OCI-M1 (cell line): ENCODE data around the gene UBC.
"Not testable (repeated sequence)": the region's sequence is repeated elsewhere in the genome, so short reads cannot be mapped to it uniquely, and the experiment has no call there.

Experiments used
- DNase-seq: peaks from one replicate; lab custom pipeline; 2025; lab: John Stamatoyannopoulos, UW

The UBC gene

DNA sequence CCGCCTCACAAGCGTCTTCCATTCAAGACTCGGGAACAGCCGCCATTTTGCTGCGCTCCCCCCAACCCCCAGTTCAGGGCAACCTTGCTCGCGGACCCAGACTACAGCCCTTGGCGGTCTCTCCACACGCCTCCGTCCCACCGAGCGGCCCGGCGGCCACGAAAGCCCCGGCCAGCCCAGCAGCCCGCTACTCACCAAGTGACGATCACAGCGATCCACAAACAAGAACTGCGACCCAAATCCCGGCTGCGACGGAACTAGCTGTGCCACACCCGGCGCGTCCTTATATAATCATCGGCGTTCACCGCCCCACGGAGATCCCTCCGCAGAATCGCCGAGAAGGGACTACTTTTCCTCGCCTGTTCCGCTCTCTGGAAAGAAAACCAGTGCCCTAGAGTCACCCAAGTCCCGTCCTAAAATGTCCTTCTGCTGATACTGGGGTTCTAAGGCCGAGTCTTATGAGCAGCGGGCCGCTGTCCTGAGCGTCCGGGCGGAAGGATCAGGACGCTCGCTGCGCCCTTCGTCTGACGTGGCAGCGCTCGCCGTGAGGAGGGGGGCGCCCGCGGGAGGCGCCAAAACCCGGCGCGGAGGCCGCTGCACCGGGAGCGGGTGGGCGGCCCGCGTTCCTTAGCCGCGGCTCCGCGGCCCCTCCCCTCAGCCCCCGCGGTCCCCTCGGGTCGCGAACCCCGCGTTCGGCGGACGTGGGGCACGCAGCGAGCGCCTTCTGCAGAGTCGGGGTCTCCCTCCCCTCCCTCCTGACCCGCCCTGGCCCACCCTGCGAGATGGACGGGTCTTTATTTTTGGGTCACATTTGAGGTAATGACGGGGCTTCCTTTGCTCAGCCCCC is at the start of gene UBC:
UBC (minus strand) TSS at position 259 of the 847 bp plus-strand sequence. CDS start 879 bp downstream, outside the sequence.
- no peak for DNase-seq

DNA sequence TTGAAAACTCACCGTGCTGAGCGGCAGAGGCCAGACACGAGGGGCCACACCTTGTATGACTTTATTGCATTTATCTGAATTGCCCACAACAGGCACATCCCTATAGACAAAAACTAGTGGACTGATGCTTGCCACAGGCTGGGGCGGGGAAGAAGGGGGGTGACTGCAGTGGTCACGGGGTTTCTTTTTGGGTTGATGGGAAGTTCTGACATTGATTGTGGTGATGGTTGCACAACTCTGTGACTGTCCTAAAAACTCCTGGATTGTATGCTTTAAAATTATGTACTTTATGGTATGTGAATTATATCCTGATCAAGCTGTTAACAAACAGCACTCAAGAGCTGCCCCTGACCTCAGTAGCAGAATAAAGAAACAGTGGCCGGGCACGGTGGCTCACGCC is 48.8 kb upstream of the UBC start:
- no peak for DNase-seq

DNA sequence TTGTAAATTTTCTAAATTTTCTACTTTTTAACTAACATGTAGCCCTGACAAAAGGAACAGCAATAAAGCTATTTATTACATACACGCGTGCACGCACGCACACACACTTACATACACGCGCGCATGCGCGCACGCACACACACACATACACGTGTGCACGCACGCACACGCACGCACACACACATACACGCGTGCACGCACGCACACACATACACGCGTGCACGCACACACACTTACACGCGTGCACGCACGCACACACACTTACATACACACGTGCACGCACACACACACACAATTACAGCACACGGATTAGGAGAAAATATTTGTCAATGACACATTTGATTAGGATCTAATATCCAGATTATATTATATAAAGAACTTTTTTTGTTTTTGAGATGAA is 46.6 kb upstream of the UBC start:
- no peak for DNase-seq

DNA sequence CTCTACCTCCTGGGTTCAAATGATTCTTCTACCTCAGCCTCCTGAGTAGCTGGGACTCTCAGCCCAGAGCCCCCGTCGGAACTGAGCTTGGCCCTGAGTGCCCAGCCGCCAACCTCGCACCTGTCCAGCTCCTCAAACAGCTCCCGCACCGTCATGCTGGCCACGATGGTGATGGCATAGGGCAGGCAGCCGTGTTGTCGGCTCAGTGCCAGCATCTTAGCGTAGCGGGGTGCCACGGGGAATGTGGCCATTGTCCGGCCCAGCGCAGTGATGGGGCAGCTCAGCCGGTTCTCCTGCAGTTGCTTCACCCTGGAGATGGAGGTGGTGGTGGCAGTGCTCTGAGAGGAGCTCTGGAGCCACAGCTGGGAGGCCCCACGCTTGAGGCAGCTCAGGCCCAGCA is 42.1 kb upstream of the UBC start:
- DNase-seq: no peak

DNA sequence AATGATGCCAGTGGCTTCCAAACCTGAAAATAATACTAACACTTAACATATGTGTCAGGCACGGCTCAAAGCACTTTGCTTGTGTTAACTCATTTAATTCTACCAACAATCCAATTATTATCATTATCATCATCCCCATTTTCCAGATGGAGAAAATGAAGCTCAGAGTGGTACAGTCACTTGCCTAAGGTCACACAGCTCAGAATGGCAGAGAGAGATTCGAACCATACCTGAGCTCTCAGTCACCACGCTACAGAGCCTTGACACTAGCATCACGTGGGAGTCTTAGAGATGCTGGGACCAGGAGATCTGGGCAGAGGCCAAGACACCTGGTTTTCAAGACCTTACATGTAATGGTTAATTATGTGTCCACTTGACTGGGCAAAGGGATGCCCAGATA is 40.3 kb upstream of the UBC start:
- no peak for DNase-seq

DNA sequence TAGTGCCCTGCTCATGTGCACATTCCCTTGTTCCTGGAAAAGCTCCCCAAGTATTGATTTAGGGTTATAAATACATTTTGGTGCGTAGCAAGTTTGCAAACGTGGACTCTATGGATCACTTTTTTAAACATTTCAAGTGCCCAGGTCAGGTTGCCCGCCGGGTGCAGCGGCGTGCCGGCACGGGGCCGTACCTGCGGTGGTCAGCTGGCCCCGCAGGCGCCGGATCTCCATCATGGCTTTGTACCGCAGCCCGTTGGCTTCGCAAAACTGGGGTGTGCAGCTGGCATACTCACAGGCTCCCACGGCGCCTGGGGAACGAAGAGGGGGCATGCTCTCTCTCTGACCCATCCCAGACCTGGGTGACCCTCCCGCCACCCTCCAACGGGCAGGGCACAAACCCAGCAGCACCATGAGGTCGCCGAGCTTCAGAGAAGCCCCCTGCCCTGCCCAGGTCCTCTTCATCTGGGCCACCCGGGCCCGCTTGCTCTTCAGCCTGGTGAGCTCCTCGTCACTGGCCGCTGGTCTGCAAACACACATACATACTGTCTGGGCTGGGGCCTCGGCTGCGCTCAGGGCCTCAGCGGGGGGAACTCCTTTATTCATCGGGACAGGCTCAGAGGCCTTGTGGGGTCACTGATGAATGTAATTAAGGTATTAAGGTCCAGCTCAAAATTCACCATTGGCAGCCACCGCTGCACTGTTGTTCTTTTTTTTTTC is 39.4 kb upstream of the UBC start:
- no peak for DNase-seq

DNA sequence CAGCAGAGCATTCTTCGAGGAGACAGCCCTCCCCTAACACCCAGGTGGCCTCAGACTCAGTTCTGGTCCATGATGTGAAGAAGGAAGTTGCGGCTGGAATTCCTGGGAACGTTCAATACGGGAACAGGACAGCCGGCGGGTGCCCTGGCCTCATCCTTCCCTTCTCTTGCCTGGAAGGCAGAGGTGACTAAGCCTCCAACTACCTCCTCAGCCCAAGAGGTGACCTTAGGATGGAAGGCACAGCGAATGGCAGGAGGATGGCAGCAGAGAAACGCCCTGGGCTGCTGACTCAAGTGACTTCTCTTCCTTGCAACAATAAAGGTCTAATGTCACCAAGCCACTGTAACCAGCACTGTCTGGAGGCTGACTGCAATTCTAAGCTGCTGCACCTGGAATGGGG is 38.4 kb upstream of the UBC start:
- DNase-seq: no peak

DNA sequence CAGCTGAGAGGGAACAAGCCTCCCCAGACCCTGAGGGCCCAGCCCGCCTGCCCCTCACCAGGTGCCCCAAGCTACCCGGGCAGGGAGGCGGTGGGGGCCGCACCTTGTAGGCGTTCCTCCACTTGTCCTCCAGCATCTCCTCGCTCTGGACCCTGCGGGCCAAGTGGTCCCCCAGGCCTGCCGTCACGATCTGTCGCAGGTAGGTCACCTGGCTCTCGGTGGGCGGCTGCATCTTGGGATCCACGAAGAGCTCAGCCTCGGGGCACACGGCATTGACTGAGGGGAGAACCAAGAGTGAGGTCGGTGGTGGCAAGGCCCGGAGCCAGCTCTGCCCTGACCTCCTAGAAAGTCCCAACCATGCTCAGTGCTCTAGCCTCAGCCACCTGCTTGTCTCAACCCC is 37.8 kb upstream of the UBC start:
- no peak for DNase-seq

DNA sequence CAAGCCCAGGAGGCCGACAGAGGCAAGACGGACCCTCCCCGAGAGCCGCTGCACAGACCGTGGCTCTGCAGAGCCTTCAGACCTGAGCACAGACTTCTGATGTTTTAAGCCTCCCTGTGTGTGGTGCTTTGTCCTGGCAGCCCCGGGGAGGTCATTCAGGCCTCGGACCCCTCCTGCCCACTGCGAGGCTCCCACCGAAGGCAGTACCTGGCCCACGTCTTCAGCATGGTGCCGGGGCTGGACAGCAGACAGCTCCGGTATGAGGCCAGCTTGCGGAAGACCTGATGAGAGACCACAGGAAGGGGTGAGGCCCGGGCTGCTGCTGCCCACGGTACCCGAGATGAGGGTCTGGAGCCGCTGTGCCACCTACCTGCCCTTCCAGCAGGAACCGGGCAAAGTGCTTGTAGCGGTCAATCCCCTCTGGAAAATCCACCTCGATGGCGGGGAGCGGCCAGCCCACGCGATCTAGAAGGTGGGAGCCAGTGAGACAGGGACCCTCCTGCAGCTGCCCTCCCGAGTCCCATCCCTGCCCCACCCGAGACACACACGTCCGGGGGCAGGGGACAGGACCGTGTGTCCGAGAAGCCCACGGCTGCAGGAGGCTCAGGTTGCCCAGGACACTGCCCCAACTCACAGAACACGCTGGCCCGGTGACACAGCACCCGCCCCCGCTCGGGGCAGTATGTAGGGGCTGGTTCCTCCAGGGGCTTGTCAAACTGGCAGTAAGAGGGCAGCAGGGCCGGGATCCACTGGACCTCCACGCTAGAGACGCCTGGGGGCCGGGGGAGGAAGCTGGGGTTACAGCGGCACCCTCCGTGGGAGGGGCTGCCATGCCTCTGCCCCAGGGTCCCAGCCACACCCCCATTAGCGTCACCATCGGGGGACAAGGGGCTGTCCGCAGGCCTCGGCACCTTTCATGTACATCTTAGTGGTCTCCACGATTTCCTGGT is 35.6 kb upstream of the UBC start:
- no peak for DNase-seq

DNA sequence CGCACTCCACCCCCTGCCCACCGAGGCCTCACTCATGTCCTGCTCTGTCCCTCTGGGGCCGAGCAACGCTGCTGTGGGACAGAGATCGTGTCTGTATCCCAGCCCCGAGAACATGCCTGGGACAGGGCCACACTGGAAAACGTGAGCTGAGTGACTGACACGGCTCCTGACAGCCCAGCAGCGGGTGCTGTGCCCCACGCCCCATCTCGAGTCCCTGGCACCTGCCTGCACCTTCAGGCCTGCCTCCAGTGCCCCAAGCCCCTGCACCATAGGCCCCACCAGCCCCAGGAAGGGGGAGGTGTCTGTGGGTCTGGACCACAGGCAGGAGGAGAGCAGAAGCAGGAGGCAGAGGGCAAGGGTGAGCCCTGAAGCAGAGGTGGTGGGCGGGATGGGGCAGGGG is 34.6 kb upstream of the UBC start:
- DNase-seq: no peak

DNA sequence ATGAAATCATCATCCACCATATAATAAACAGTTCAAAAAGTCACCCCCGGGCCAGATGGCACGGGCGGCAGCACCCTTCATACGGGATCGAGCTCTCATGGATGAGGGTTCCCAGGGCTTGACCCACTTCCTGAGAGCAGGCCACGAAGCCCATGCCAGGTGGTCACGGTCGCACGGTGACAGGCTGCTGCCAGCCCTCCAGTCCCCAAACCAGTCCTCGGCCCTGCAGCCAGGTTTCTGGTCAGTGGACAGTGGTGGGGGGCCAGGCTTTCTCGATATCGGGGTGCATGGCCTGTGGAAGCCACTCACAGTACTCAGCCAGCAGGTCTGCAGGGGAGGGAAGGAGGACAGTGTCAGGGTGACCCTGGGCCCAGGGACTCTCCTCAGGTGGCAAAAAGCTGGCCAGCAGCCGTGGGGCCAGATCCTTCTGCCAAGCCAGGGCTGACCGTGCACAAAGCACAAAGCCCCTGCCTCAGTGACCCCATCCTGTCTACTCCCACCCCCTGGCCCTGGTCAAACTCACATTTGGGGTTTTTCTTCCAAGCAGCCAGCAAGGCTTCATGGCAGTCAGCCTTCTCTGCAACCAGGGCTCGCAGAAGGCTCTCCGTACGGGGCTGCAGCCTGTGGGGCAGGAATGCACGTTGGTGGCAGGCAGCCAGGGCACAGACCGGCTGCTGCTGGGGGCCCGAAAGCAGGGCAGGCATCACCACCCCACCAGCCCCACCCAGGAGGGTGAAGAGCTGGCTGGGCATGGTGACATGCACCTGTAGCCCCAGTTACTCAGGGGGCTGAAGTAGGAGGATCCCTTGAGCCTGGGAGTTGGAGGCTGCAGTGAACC is 33.3 kb upstream of the UBC start:
- DNase-seq: no peak

DNA sequence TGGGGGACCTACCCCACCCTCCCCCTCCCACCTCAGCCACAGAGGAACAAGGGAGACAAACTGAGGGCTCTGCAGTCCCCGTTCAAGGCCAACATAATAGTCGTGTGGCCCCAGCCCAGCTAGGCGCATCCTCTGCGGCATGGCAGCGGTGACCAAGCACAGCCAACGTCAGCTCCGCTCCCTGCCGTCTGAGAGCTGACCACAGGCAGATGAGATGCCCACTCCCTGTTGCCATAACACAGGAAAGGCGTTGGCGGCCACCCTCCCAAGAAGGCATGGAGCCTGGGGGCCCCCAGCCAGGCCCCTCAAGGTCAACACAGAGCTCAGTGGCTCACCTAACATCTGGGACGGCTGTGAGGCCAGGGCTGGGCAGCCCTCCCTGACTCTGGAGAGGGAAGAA is 32.6 kb upstream of the UBC start:
- no peak for DNase-seq

DNA sequence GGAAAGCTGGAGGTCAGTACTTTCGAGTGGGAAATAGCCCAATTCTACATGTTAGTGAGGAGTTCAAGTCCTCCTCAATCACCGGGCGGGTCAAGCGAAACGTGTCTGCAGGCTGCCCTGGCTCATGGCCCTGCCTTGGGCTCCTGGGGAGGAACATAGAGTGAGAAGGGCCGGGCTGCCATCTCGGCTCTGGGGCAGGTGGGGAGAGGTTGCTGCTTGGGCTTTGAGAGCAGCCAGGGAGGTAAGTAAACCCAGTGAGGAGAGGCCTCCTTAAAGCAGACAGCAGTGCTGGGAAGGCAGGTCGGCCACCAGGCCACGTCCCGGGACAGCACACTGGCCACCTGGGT is 32.0 kb upstream of the UBC start:
- no peak for DNase-seq

DNA sequence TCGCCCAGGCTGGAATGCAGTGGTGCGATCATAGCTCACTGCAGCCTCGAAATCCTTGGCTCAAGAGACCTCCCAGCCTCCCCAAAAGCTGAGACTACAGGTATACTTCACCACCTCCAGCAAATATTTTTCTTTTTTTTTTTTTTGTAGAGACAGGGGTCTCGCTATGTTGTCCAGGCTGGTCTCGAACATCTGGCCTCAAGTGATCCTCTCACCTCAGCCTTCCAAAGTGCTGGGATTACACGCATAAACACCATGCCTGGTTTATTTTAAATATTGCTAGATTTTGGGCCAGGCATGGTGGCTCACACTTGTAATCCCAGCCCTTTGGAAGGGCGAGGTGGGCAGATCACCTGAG is 26.7 kb upstream of the UBC start:
- DNase-seq: no peak

DNA sequence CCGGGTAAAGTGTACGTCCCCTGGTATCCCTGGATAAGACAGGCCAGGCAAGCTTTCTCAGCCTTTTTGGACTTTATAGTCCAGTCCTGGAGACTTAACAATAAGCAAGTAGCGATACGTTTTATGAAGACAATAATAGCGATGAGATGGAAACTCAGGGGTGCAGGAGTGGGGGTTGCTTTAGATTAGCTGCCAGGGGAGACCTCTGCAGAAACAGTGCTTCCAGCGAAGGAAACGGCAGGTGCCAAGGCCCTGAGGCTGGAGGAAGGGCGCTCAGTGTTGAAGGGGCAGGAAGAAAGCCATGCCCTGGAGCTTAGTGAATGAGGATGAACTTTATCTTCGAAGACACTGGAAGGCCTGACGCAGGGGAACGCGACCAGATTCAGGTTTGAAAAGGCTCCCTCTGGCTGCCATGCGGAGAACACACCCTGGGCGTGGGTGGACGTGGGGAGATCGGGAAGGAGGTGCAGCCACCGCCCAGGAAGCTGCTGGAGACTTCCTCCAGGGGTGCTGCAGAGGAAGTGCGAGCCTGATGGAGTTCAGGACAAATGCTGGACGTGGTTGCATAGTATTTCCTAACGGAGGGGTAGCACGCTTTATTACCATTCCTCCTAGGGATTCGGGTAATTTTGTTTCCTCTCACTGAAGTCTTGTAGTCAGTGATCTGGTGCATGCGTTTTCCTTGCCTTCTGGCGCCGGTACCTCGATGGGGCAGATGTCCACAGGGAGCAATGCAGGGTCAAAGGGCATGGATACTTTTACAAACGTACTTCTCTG is 26.1 kb upstream of the UBC start:
- no peak for DNase-seq

DNA sequence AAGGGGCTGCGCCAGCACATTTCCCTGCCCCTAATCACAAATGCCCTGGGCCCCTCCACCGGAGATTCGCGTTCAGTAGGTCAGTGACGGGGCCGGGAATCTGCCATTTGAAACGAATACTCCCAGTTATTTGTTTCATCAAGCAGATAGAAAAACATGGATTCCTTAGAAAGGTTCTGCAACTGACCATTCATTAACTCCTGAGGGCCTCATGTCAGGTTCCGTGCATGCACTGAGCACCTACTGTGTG is 25.6 kb upstream of the UBC start:
- DNase-seq: no peak

DNA sequence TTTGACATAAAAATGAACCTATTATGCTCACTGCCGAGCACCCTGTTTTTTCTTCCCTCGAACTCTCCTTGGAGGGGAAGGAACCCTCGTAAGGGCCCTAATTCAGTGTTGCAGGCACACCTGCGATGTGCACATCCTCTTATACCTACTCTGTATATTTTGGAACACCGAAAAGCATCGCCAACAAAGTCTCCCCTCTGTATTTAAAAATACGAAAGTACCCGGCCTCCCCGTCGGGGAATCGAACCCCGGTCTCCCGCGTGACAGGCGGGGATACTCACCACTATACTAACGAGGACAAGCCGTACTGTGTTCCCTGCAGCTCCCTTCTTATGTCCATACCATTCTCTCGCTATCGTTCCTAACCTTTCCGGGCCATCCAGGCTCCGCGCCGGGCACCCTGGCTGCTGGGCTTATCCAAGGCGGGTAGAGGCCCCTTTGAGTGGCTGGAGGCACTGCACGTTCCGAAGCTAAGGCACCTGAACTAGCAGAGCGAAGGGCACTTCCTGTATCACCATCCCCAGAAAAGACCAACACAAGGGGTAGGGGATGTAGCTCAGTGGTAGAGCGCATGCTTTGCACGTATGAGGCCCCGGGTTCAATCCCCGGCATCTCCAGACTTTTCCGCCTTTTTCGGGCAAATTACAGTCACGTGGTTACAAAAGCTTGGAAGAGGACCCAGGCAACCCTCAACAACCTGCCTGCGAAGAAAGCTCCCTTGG is 25.1 kb upstream of the UBC start:
- no peak for DNase-seq

DNA sequence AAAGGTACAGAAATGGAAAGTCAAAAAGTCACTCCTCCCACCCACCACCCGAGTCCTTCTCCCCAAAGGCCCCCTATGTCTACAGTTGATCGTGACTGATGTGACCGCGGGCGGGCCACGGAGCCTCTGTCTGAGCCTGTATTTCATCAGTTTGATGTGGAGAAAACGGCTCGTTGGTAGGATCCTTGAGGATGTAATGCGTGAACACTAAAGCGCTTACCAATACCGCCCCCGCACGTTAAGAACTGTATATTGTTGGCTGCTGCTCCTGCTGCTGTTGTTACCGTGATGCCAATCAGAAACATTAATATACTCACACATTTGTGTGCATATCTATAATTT is 24.6 kb upstream of the UBC start:
- no peak for DNase-seq

DNA sequence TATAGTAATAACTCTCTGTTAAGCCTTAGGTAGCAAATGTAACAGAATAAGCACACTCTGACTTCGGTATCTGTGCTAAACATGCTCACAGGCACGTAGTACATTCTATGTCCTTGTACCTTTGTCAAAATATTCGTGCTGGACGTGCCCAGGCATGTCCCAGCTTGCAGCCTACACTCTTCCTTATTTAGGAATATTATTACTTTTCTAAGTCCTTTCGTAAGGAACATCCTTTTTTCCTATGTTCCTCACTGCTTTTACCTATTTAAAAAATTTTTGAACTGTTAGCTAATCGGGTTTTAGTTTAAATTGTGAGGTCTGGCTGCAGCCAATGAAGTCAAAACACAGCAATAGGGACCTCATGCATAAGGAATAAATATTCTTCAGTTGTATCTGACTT is 24.1 kb upstream of the UBC start:
- DNase-seq: no peak

DNA sequence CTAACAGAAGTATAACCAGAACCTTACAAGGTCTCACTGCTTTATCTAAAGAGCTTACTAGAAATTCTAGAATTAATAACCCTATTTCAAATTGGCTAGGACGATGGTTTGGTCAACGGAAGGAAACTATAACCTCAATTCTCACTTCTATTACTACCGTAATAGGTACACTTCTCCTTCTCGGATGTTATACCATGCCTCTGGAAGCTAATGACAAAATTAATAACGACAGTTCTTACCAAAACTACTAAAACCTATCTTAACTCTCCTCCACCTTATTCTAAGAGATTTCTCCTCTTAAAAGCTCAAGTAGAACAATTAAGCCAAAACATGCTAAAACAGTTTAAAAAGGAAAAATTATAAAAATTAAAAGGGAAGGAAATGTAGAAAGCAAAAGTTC is 23.7 kb upstream of the UBC start:
- DNase-seq: no peak

DNA sequence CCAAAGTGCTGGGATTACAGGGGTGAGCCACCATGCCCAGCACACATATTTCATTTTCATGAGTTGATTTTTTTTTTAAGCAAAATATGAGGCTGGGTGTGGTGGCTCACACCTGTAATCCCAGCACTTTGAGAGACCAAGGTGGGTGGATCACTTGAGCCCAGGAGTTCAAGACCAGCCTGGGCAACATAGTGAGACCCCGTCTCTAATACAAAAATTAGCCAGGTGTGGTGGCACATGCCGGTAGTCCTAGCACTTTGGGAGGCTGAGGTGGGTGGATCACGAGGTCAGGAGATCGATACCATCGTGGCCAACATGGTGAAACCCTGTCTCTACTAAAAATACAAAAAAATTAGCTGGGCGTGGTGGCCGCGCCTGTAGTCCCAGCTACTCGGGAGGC is 17.1 kb upstream of the UBC start:
- not testable (repeated sequence) for DNase-seq
